NB4 (cell line): ENCODE data around the gene ENPP3.

Experiments used
- CTCF ChIP-seq: IDR thresholded peaks from one replicate; pipeline ENCODE4 v1.5.1; 2012; ENCODE audit warnings: low read depth, low read length
- MAX ChIP-seq: IDR thresholded peaks from 2 replicates; pipeline ENCODE4 v1.6.1; 2011; ENCODE audit warnings: low read depth, low read length
- MYC ChIP-seq: IDR thresholded peaks from 2 replicates; pipeline ENCODE4 v1.6.1; 2011; ENCODE audit warnings: low read depth, low read length
- POLR2A ChIP-seq: IDR thresholded peaks from 2 replicates; pipeline ENCODE4 v1.6.1; 2011; ENCODE audit warnings: mild to moderate bottlenecking; ENCODE audit not compliant: insufficient read length; ENCODE audit errors: extremely low read depth

GRCh38 chr6:131761762-131762067, 124.6 kb downstream of the ENPP3 start:
- TF ChIP-seq POLR2A (no peak), CTCF (no peak), MYC (no peak), MAX (no peak)
